NCI-H2107 treated with DMSO at 0.1 percent for 48 hours (cell line): ENCODE data around the gene LCN10.
A peak's percentile ranks its signal among the peaks of the same experiment; 100 is the strongest.
"Not testable (repeated sequence)": the region's sequence is repeated elsewhere in the genome, so short reads cannot be mapped to it uniquely, and the experiment has no call there.

Experiments used
- DNase-seq: peaks from one replicate; lab custom pipeline; 2025; ENCODE audit not compliant: unreplicated experiment; lab: John Stamatoyannopoulos, UW

LCN10 gene

GRCh38 chr9:136721339-136722092 is 21.2 kb downstream of the LCN10 start:
- no peak for DNase-seq

- DNase-seq, result no peak
Observed at GRCh38 chr9:136720898-136721338, 21.8 kb downstream of the LCN10 start.

GRCh38 chr9:136720251-136720897 is 22.4 kb downstream of the LCN10 start:
- no peak for DNase-seq

- DNase-seq, result no peak
Observed at GRCh38 chr9:136719195-136719880, 23.4 kb downstream of the LCN10 start.

- no peak for DNase-seq
Observed at GRCh38 chr9:136718345-136719194, 24.2 kb downstream of the LCN10 start.

- DNase-seq, result no peak
Observed at GRCh38 chr9:136717399-136717798, 25.3 kb downstream of the LCN10 start.

- DNase-seq, result no peak
Observed at GRCh38 chr9:136714893-136715274, 27.9 kb downstream of the LCN10 start.

GRCh38 chr9:136714096-136714892 is 28.4 kb downstream of the LCN10 start:
- DNase-seq, result no peak

GRCh38 chr9:136713550-136713949 is 29.2 kb downstream of the LCN10 start:
- no peak for DNase-seq

GRCh38 chr9:136712690-136713544 is 29.8 kb downstream of the LCN10 start:
- no peak for DNase-seq

- DNase-seq, result peak; percentile 66
Observed at GRCh38 chr9:136711751-136712689, 30.7 kb downstream of the LCN10 start, which contains the start of gene DIPK1B. DIPK1B (plus strand) TSS chr9:136712572; CDS start chr9:136712666, 94 bp downstream.

- DNase-seq, result not testable (repeated sequence)
Observed at GRCh38 chr9:136711219-136711648, 31.5 kb downstream of the LCN10 start.

GRCh38 chr9:136710543-136710942 is 32.2 kb downstream of the LCN10 start:
- DNase-seq, result no peak

GRCh38 chr9:136709454-136710109 is 33.2 kb downstream of the LCN10 start:
- no peak for DNase-seq

GRCh38 chr9:136707849-136708517 is 34.8 kb downstream of the LCN10 start:
- DNase-seq, result no peak

GRCh38 chr9:136707011-136707410 is 35.7 kb downstream of the LCN10 start:
- no peak for DNase-seq

GRCh38 chr9:136705564-136705963 is 37.2 kb downstream of the LCN10 start:
- no peak for DNase-seq
